Measurements from ENCODE around the gene FAM241A. TPM values are rescaled to one million over a fixed set of nuclear protein-coding genes. Genes with fewer than 3 reads are reported as not detected.
A peak's percentile ranks its signal among the peaks of the same experiment; 100 is the strongest.

FAM241A gene
- total RNA-seq: 2.4 and 4.6 TPM in 2 replicates

DNA sequence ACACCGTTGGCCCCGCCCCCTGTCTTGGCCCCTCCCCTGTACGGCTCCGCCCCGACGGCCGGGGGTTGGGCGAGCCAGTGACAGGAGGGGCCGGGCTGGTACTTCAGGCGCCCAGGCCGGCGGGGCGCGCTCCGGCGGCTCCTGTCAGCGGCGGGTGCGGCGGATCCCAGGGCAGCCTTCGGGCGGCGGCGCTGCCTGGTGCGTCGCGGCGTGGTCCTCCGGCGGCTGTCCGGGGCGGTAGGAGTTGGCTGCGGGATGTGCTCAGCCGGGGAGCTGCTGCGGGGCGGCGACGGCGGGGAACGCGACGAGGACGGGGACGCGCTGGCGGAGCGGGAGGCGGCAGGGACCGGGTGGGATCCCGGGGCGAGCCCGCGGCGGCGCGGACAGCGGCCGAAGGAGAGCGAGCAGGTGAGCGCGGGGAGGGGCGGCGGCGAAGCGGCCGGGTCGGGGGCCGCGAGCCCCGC is at the start of gene FAM241A:
Gene FAM241A (plus strand): TSS at position 129 of the 464 bp plus-strand sequence. CDS start 127 bp downstream, at position 256.
- FAIRE-seq: no peak
- Histone ChIP-seq H3K36me3 (ENCODE audit: control insufficient read depth, insufficient read depth, low read length) (no peaks in the 10 kb centered on the region), H3K27me3 (ENCODE audit: control insufficient read depth, insufficient read depth, low read length) (no peaks in the 10 kb centered on the region), H3K4me3 (ENCODE audit: low read depth, low read length) (peak within 1 kb of the TSS; percentile 86)
- TF ChIP-seq CTCF (IDR thresholded peaks at IDR 0.05; ENCODE audit: insufficient read depth, low read length, severe bottlenecking): no peak
- peak; percentile 49 for DNase-seq (ENCODE audit: low read depth)

GRCh38 chr4:112098841-112099530 is 46.3 kb upstream of the FAM241A start:
- DNase-seq (ENCODE audit: low read depth) (no peak), FAIRE-seq (no peak)
- Histone ChIP-seq H3K27me3 (ENCODE audit: control insufficient read depth, insufficient read depth, low read length) (no peaks in the 10 kb centered on the region), H3K4me3 (ENCODE audit: low read depth, low read length) (no peak overlapping the region), H3K36me3 (ENCODE audit: control insufficient read depth, insufficient read depth, low read length) (no peaks in the 10 kb centered on the region)
- no peak for TF ChIP-seq CTCF (IDR thresholded peaks at IDR 0.05; ENCODE audit: insufficient read depth, low read length, severe bottlenecking)

DNA sequence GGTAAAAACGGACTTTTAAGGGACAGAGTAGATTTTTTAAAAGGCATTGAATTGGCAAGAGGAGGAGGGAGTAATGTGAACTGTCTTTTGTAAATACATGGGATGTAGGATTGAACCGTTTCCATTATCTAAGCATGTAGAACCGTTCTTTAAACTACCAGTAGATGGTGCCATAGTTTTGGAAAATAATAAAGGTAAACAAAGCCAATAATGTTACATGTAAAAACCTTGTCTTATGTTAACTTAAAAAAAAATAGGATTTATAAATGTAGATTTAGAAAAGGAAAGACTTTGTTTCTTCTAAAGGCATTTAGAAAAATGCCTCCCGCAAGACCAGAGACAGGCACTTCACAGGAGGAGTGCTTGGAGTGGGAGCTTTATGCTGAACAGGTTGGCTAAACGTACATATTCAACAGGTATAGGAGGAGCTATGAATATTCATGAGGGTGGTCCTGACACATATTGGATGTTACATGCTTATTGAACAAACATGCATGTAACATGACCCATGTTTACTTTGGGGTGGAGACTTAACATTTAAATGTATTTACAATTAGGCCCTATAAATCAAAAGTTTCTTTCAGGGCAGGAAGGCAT is 45.5 kb upstream of the FAM241A start:
- no peak for FAIRE-seq
- TF ChIP-seq CTCF (IDR thresholded peaks at IDR 0.05; ENCODE audit: insufficient read depth, low read length, severe bottlenecking): peak; percentile 32
- Histone ChIP-seq H3K36me3 (ENCODE audit: control insufficient read depth, insufficient read depth, low read length) (no peaks in the 10 kb centered on the region), H3K4me3 (ENCODE audit: low read depth, low read length) (no peak overlapping the region), H3K27me3 (ENCODE audit: control insufficient read depth, insufficient read depth, low read length) (no peaks in the 10 kb centered on the region)
- DNase-seq (ENCODE audit: low read depth): peak; percentile 71

GRCh38 chr4:112102875-112103370 is 42.3 kb upstream of the FAM241A start:
- FAIRE-seq (no peak), DNase-seq (ENCODE audit: low read depth) (no peak)
- no peaks in the 10 kb centered on the region for H3K27me3 ChIP-seq (ENCODE audit: control insufficient read depth, insufficient read depth, low read length)
- no peak overlapping the region for H3K4me3 ChIP-seq (ENCODE audit: low read depth, low read length)
- no peaks in the 10 kb centered on the region for H3K36me3 ChIP-seq (ENCODE audit: control insufficient read depth, insufficient read depth, low read length)
- no peak for TF ChIP-seq CTCF (IDR thresholded peaks at IDR 0.05; ENCODE audit: insufficient read depth, low read length, severe bottlenecking)

DNA sequence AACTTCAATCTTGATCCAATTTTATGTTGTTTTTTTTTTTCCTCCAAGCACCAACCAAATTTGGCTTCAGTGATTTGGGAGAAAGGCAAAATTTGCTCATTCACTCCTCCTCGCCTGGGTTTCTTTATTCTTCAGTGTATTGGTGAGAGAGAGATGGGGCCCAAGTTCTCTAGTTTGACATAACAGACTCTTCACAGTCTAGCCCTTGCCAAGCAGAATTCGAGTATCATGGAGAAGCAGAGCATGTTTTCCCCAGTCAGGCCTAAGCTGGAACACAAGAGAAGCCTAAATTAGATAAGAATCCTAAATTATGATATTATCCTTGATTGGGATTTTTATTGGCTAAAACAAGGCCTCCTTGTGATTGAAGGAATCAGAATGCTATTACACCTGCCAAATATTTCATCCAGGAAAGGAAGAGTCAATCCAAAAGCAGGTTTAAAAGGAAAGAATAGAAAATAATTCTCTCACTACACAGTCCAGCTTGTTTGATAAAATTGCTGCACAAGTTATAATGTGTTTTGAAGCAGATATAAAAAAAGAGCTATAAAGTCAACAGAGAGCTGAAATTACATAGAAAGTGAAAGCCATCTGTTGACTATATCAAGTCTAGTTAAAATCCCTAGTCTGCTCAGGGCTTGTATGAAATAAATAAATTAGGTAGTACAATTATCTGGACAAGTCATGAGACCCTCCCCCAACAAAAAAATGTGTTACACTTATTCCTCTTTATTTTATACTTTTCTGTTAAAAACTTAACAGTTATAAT is 39.9 kb upstream of the FAM241A start:
- FAIRE-seq (no peak), DNase-seq (ENCODE audit: low read depth) (no peak)
- no peaks in the 10 kb centered on the region for H3K36me3 ChIP-seq (ENCODE audit: control insufficient read depth, insufficient read depth, low read length)
- no peaks in the 10 kb centered on the region for H3K27me3 ChIP-seq (ENCODE audit: control insufficient read depth, insufficient read depth, low read length)
- TF ChIP-seq CTCF (IDR thresholded peaks at IDR 0.05; ENCODE audit: insufficient read depth, low read length, severe bottlenecking): no peak
- no peak overlapping the region for H3K4me3 ChIP-seq (ENCODE audit: low read depth, low read length)
